Measurements from ENCODE around the gene GPR132.

DNA sequence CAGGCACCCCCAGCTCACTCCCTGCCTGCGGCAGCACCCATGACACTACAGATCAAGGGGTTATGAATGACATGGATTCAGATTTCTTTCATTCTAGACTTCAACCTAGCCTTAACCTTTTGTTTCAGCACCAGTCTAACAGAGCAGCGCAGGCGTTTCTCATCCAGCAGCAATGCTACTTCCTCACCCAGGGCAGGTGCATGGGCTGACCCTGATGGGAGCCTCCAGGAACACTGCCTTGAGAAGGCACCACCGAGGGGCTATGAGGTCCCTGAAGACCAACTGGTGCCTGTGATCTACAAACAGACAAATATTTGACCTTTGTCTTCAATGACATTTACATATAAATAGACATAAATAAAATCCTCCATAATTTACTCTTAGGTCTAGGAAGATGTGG lies 55.1 kb downstream of the GPR132 start:
- no peak for TF ChIP-seq POLR2A (IDR thresholded peaks at IDR 0.05)
- TF ChIP-seq, protein P1, sequence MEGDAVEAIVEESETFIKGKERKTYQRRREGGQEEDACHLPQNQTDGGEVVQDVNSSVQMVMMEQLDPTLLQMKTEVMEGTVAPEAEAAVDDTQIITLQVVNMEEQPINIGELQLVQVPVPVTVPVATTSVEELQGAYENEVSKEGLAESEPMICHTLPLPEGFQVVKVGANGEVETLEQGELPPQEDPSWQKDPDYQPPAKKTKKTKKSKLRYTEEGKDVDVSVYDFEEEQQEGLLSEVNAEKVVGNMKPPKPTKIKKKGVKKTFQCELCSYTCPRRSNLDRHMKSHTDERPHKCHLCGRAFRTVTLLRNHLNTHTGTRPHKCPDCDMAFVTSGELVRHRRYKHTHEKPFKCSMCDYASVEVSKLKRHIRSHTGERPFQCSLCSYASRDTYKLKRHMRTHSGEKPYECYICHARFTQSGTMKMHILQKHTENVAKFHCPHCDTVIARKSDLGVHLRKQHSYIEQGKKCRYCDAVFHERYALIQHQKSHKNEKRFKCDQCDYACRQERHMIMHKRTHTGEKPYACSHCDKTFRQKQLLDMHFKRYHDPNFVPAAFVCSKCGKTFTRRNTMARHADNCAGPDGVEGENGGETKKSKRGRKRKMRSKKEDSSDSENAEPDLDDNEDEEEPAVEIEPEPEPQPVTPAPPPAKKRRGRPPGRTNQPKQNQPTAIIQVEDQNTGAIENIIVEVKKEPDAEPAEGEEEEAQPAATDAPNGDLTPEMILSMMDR (IDR thresholded peaks at IDR 0.05), result no peak
- TF ChIP-seq POLR2AphosphoS5 (IDR thresholded peaks at IDR 0.05), result no peak

All from breast epithelium (tissue), 3 donors.